ENCODE results near the gene SPACDR. TPM values are rescaled to one million over a fixed set of nuclear protein-coding genes. Genes with fewer than 3 reads are reported as not detected.
A peak's percentile ranks its signal among the peaks of the same experiment; 100 is the strongest.

The SPACDR gene
- total RNA-seq, 4 donors from 2014 or later: 1.5 to 2.1 (median 1.8) TPM; not detected in 1

DNA sequence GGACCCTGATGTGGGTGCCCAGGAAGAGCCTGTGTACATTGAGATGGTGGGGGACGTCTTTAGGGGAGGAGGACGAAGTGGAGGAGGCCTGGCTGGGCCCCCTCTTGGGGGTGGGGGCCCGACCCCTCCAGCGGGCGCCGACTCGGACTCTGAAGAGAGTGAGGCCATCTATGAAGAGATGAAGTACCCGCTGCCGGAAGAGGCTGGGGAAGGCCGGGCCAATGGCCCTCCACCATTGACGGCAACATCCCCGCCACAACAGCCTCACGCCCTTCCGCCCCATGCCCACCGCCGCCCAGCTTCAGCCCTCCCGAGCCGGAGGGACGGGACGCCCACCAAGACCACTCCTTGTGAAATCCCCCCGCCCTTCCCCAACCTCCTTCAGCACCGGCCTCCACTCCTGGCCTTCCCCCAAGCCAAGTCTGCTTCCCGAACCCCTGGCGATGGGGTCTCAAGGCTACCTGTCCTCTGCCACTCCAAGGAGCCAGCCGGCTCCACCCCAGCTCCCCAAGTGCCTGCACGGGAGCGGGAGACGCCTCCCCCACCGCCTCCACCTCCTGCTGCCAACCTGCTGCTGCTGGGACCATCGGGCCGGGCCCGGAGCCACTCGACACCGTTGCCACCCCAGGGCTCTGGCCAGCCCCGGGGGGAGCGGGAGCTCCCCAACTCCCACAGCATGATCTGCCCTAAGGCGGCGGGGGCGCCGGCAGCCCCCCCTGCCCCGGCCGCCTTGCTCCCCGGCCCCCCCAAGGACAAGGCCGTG, 24.5 kb upstream of the SPACDR start:
- Histone ChIP-seq H3K27me3 (no peaks in the 10 kb centered on the region), H3K36me3 (peaks cover 0 to 31% (median 0%) of the 10 kb centered on the region in 3 donors), H3K4me1 (peaks cover 0 to 50% (median 11%) of the 10 kb centered on the region in 4 donors), H3K4me3 (no peak overlapping the region), H3K27ac (no peak overlapping the region), H3K9me3 (no peaks in the 10 kb centered on the region)
- WGBS, 2 donors: 90 to 91% methylated on average over 32 to 39 of the region's 44 CpGs
- DNase-seq (ENCODE audit: low spot score in 2 of 2): no peak
- TF ChIP-seq EP300 (IDR thresholded peaks at IDR 0.05) (no peak), POLR2A (IDR thresholded peaks at IDR 0.05) (no peak)
- TF ChIP-seq, protein P1, sequence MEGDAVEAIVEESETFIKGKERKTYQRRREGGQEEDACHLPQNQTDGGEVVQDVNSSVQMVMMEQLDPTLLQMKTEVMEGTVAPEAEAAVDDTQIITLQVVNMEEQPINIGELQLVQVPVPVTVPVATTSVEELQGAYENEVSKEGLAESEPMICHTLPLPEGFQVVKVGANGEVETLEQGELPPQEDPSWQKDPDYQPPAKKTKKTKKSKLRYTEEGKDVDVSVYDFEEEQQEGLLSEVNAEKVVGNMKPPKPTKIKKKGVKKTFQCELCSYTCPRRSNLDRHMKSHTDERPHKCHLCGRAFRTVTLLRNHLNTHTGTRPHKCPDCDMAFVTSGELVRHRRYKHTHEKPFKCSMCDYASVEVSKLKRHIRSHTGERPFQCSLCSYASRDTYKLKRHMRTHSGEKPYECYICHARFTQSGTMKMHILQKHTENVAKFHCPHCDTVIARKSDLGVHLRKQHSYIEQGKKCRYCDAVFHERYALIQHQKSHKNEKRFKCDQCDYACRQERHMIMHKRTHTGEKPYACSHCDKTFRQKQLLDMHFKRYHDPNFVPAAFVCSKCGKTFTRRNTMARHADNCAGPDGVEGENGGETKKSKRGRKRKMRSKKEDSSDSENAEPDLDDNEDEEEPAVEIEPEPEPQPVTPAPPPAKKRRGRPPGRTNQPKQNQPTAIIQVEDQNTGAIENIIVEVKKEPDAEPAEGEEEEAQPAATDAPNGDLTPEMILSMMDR (IDR thresholded peaks at IDR 0.05): no peak

DNA sequence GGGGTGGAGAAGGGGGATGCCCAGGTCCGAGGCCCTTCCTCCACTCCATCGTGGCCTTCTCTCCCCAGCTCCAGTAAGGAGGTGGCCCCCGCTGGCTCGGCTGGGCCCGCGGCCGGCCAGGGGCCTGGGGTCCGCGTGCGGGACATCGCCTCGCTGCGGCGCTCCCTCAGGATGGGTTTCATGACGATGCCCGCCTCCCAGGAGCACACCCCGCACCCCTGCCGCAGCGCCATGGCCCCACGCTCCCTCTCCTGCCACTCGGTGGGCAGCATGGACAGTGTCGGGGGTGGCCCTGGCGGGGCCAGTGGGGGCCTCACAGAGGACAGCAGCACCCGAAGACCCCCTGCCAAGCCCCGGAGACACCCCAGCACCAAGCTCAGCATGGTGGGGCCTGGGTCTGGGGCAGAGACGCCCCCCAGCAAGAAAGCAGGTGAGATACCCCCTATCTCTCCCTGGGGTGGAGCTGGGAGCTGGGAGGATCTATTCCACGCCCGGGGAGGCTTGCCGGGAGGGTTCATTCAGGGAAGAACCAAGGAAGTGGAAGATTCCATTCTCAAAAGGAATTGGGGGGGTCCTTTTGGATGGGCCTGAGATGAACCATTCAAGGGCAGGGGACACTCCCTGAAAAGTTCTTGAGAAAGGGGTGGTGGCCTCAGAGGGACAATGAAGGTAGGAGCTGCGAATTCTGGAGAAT, 22.8 kb upstream of the SPACDR start:
- no peak for TF ChIP-seq EP300 (IDR thresholded peaks at IDR 0.05)
- TF ChIP-seq, protein P1 (IDR thresholded peaks at IDR 0.05): no peak
- H3K9me3 ChIP-seq: no peaks in the 10 kb centered on the region
- no peak for DNase-seq (ENCODE audit: low spot score in 2 of 2)
- H3K4me1 ChIP-seq: peaks cover 0 to 54% (median 17%) of the 10 kb centered on the region in 4 donors
- 47 to 82% methylated on average over 8 to 22 of the region's 30 CpGs for WGBS, 2 donors
- H3K4me3 ChIP-seq: no peak overlapping the region
- no peak overlapping the region for H3K27ac ChIP-seq
- H3K27me3 ChIP-seq: no peaks in the 10 kb centered on the region
- peaks cover 0 to 31% (median 0%) of the 10 kb centered on the region in 3 donors for H3K36me3 ChIP-seq

DNA sequence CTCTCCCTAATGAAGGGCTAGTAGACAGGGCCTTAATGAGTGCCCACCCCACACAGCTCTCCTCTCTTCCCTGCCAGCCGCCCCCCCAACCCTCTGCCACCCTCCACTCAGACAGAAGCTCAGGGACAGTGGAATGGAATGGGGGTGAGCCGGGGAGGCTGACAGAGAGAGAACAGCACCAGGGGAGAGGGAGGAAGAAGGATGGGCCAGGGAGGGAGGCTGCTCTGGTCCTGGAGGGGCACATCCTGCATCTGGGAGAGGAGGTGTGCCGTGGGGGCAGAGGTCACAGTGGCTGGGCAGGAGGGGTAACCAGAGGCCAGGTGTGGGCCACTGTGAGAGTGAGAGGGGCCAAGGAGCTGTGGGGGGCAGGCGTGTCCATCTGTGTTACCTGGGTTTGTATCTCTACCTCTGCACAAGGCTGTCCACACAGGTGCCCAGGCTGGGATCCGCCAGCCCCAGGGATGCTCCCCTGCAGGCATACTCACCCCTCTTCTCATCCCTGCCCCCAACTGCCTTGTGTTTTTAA, 22.1 kb upstream of the SPACDR start:
- Histone ChIP-seq H3K36me3 (peaks cover 0 to 31% (median 0%) of the 10 kb centered on the region in 3 donors), H3K27me3 (no peaks in the 10 kb centered on the region), H3K4me3 (no peak overlapping the region), H3K4me1 (peaks cover 0 to 59% (median 17%) of the 10 kb centered on the region in 4 donors), H3K27ac (peak overlapping the region in 1 of 4 donors; percentile 93), H3K9me3 (no peaks in the 10 kb centered on the region)
- TF ChIP-seq, protein P1 (IDR thresholded peaks at IDR 0.05): no peak
- TF ChIP-seq EP300 (IDR thresholded peaks at IDR 0.05) (no peak), POLR2A (IDR thresholded peaks at IDR 0.05) (no peak)
- DNase-seq (ENCODE audit: low spot score in 2 of 2): no peak
- 87% methylated on average over 5 of the region's 5 CpGs for WGBS, 2 donors

DNA sequence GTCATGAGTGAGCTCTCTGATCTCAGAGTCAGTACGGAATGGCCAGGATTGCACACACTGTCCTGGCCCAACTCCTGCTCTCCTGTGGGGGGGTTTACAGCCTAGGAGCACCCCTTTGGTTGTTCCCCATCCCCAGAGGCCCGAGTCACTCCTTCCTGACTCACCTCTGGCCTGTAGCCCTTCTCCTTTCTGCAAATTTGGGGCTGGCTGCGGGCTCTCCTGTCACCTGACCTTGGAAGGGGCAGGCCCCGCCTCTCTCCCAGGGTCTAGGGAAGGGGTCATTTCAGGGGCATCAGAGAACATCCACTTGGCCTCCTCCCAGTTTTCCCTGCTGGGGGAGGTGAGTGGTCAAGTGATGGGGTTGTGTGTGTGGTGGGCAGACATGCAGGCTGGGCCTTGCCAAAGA, 21.4 kb upstream of the SPACDR start:
- no peak for DNase-seq (ENCODE audit: low spot score in 2 of 2)
- H3K27me3 ChIP-seq: no peaks in the 10 kb centered on the region
- peaks cover 0 to 60% (median 17%) of the 10 kb centered on the region in 4 donors for H3K4me1 ChIP-seq
- WGBS, 2 donors: 57 to 68% methylated on average over 3 of the region's 4 CpGs
- TF ChIP-seq EP300 (IDR thresholded peaks at IDR 0.05) (no peak), POLR2A (IDR thresholded peaks at IDR 0.05) (no peak)
- TF ChIP-seq, protein P1 (IDR thresholded peaks at IDR 0.05): no peak
- H3K9me3 ChIP-seq: no peaks in the 10 kb centered on the region
- peak overlapping the region in 1 of 4 donors; percentile 78 for H3K4me3 ChIP-seq
- H3K27ac ChIP-seq: peak overlapping the region in 3 of 4 donors; percentile 72 to 93 (median 83)
- H3K36me3 ChIP-seq: peaks cover 0 to 25% (median 0%) of the 10 kb centered on the region in 3 donors

Data from tibial nerve (tissue), 4 donors.